Inflammatory macrophage treated with lipopolysaccharide for 4 hours (primary cell): ENCODE measurements around the gene C14orf39.
A peak's percentile ranks its signal among the peaks of the same experiment; 100 is the strongest.

Experiments used
- DNase-seq: peaks from one replicate; pipeline ENCODE4 v3.0.0-alpha.2; 2020

C14orf39 gene

GRCh38 chr14:60485598-60486251 lies at the start of gene C14orf39:
Gene C14orf39, minus strand, starts transcription at chr14:60486063. Its CDS starts 985 bp downstream, at chr14:60485078.
- no peak for DNase-seq

- DNase-seq = no peak
Measured at GRCh38 chr14:60532442-60532841, 46.6 kb upstream of the C14orf39 start.

- DNase-seq = no peak
Measured at GRCh38 chr14:60515511-60516289, 29.8 kb upstream of the C14orf39 start.

GRCh38 chr14:60514741-60515491 lies 29.1 kb upstream of the C14orf39 start:
- DNase-seq = peak; percentile 1

GRCh38 chr14:60514378-60514740 lies 28.5 kb upstream of the C14orf39 start:
- DNase-seq = no peak

GRCh38 chr14:60512973-60513571 lies 27.2 kb upstream of the C14orf39 start:
- no peak for DNase-seq

GRCh38 chr14:60512126-60512525 lies 26.3 kb upstream of the C14orf39 start:
- no peak for DNase-seq

- DNase-seq = no peak
Measured at GRCh38 chr14:60510951-60511599, 25.2 kb upstream of the C14orf39 start.

- DNase-seq = no peak
Measured at GRCh38 chr14:60510254-60510950, 24.5 kb upstream of the C14orf39 start.

- DNase-seq = no peak
Measured at GRCh38 chr14:60509438-60510253, 23.8 kb upstream of the C14orf39 start.

GRCh38 chr14:60508707-60509437 lies 23.0 kb upstream of the C14orf39 start, which contains the start of gene SIX6:
Gene SIX6, plus strand, starts transcription at chr14:60509146. Its CDS starts 253 bp downstream, at chr14:60509399.
- DNase-seq = no peak

GRCh38 chr14:60508363-60508706 lies 22.5 kb upstream of the C14orf39 start:
- no peak for DNase-seq

GRCh38 chr14:60506985-60507829 lies 21.3 kb upstream of the C14orf39 start:
- DNase-seq = no peak

- DNase-seq = no peak
Measured at GRCh38 chr14:60506462-60506984, 20.7 kb upstream of the C14orf39 start.

- no peak for DNase-seq
Measured at GRCh38 chr14:60506010-60506409, 20.1 kb upstream of the C14orf39 start.

- DNase-seq = no peak
Measured at GRCh38 chr14:60505448-60505847, 19.6 kb upstream of the C14orf39 start.

- no peak for DNase-seq
Measured at GRCh38 chr14:60502541-60502940, 16.7 kb upstream of the C14orf39 start.

GRCh38 chr14:60495946-60496345 lies 10.1 kb upstream of the C14orf39 start:
- DNase-seq = no peak

- DNase-seq = no peak
Measured at GRCh38 chr14:60490270-60490669, 4.4 kb upstream of the C14orf39 start.
